Measurements from ENCODE around the gene PDLIM7.

PDLIM7 gene

DNA sequence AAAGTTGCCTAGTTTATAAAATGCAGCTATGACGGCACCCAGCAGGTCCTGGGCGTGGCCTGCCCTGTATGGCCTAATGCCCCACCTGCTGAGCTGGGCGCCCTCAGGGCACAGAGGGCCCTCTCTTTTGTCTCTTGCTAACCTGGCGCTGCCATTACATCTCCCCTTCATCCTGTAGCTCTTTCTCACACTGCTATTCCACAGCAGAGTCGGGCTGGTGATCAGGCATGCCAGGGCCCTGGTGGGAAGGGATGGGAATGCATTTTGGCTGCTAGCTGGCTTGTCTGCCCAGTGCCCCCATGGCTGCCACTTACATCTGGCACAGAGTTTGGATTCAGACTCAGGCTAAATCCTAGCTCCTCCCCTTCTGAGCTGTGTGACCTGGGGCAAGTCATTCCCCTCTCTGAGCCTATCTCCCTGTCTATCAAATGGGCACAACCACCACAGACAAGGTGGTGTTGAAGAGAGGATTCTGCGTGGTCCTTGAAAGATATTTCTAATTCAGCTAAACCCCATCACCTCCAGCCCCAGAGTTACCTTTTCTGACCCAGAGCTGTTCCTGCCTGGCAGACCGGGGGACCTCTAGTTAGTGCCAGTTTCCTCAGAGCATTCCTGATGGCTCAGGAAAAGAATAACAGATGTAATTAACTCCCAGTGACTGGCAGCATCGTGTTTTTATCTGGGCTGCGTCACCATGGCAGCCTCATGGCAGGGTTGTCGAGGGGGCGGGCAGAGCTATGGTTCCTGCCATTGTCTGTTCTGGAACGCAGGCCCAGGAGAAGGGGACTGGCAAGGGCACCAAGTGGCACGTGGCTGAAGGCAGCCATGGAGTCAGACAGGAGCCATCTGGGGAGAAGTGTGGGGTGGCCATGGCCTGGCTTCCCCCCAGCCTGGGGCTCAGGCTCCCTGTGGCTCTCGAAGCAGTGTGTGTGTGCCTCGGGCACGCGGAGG lies 44.4 kb downstream of the PDLIM7 start:
- no peak for TF ChIP-seq CTCF (IDR thresholded peaks at IDR 0.05; ENCODE audit: low read depth, low read length)
- Histone ChIP-seq H3K27ac (no peak overlapping the region), H3K4me3 (ENCODE audit: low read depth, low read length) (no peak overlapping the region), H3K9me3 (ENCODE audit: severe bottlenecking) (no peaks in the 10 kb centered on the region), H3K36me3 (peaks cover 9% of the 10 kb centered on the region), H3K27me3 (ENCODE audit: insufficient read depth, low read depth, severe bottlenecking) (no peaks in the 10 kb centered on the region)
- DNase-seq = no peak

GRCh38 chr5:177450667-177451424 lies 46.6 kb downstream of the PDLIM7 start:
- no peaks in the 10 kb centered on the region for H3K36me3 ChIP-seq
- no peaks in the 10 kb centered on the region for H3K9me3 ChIP-seq (ENCODE audit: severe bottlenecking)
- no peak for TF ChIP-seq CTCF (IDR thresholded peaks at IDR 0.05; ENCODE audit: low read depth, low read length)
- no peaks in the 10 kb centered on the region for H3K27me3 ChIP-seq (ENCODE audit: insufficient read depth, low read depth, severe bottlenecking)
- DNase-seq = no peak
- H3K4me3 ChIP-seq (ENCODE audit: low read depth, low read length) = no peak overlapping the region
- no peak overlapping the region for H3K27ac ChIP-seq

GRCh38 chr5:177449140-177450061 lies 48.0 kb downstream of the PDLIM7 start:
- TF ChIP-seq CTCF (IDR thresholded peaks at IDR 0.05; ENCODE audit: low read depth, low read length) = no peak
- no peak for DNase-seq
- no peak overlapping the region for H3K4me3 ChIP-seq (ENCODE audit: low read depth, low read length)
- H3K9me3 ChIP-seq (ENCODE audit: severe bottlenecking) = no peaks in the 10 kb centered on the region
- H3K36me3 ChIP-seq = no peaks in the 10 kb centered on the region
- no peak overlapping the region for H3K27ac ChIP-seq
- H3K27me3 ChIP-seq (ENCODE audit: insufficient read depth, low read depth, severe bottlenecking) = no peaks in the 10 kb centered on the region

- Histone ChIP-seq H3K36me3 (no peaks in the 10 kb centered on the region), H3K9me3 (ENCODE audit: severe bottlenecking) (no peaks in the 10 kb centered on the region), H3K27ac (no peak overlapping the region), H3K27me3 (ENCODE audit: insufficient read depth, low read depth, severe bottlenecking) (no peaks in the 10 kb centered on the region), H3K4me3 (ENCODE audit: low read depth, low read length) (no peak overlapping the region)
- no peak for DNase-seq
- no peak for TF ChIP-seq CTCF (IDR thresholded peaks at IDR 0.05; ENCODE audit: low read depth, low read length)
Measured at GRCh38 chr5:177448244-177448950, 49.0 kb downstream of the PDLIM7 start.
